Activated naive CD4-positive, alpha-beta T cell (primary cell): ENCODE measurements around the gene ZNF592.

Experiments used
- DNase-seq, 4 experiments: peaks; one replicate each; lab custom pipeline; 2025; lab: John Stamatoyannopoulos, UW

Gene ZNF592

GRCh38 chr15:84811151-84811550 lies 62.8 kb downstream of the ZNF592 start:
- no peak for DNase-seq

DNA sequence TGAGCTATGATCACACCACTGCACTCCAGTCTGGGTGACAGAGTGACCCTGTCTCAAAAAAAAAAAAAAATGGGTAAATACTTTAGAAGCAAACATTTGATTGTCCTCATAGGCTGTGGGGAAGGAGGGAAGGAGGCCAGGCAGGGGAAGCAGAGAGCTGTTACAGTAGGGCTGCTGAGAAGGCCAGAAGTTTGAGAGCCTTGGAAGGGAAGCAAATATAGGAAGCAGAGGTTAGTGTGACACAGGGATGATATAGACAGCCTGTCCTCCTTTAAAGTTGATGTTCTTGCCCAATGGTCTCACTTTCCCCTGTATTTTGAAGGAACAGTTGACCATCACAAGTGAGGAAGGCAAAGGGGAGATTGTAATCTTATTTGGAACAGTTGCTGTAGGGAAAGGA lies 63.4 kb downstream of the ZNF592 start:
- no peak for DNase-seq

DNA sequence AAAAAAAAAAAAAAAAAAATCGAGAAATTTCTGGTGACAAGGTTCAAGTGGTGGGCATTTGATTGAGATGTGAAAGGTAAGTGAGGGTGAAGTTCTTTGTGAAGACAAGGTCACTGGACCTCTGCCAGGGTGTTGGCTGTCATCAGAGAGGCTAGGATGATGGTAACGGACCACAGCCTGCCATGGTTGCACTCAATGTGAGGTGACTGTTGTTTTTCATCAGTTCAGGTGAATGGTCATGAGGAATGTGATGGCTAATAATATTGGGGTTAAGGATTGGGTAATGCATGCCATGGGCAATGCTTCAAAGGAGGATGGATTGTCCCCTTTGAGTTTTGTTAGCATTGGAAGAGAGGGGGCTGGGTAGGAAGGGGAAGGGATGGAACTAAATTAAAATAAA lies 64.5 kb downstream of the ZNF592 start:
- DNase-seq = no peak

- DNase-seq = no peak
Observed at GRCh38 chr15:84813435-84813834, 65.0 kb downstream of the ZNF592 start.

- no peak for DNase-seq
Observed at GRCh38 chr15:84813931-84814330, 65.5 kb downstream of the ZNF592 start.

DNA sequence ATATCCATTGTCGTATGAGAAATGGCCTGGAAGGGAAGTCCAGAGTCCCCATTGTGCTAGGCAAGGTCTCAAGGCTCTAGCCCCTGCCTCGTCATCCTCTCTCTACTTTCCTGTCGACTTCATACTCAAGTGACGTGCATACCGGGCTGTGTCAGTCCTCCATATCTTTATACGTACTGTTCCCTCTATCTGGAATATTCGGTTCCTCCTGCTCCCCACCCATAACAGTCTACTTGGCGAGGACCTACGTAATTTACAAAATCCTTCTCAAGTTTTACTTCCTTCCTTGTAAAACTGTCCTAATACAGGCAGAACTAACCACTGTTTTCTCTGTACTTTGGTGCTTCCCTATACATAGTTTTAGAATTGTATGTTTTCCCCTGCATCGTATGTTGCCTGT lies 66.5 kb downstream of the ZNF592 start:
- DNase-seq = no peak

- no peak for DNase-seq
Observed at GRCh38 chr15:84816694-84817465, 68.5 kb downstream of the ZNF592 start, which contains the start of gene ALPK3. TSS of gene ALPK3 (plus strand) at chr15:84817356. CDS start at chr15:84817453, 97 bp downstream.

DNA sequence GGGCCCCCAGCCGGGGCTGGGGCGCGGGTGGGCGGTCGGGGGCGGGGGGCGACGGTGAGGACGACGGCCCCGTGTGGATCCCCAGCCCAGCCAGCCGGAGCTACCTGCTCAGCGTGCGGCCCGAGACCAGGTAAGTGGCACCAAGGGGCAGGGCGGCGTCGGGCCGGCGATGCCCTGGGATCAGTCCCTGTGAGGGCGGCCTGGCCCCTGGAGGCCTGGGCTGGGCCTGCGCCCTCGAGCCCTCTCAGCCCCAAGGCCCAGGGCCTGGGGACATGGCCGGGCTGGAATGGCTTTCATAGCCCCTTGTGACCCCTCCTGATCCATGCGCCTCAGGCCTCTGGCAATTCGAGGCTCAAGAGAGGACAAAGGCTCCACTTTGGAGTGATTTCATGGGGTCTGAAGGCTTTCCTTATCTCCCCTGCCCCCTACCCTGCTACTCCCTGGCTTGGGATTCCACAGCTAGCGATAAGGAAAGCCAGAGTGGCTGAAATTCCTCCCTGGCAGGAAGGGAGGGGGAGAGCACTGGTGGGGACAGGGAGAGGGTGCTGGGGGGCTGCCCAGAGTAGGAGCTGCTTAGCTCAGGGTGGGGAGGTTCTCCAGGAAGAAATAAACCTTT lies 69.2 kb downstream of the ZNF592 start:
- DNase-seq = no peak

- DNase-seq = no peak
Observed at GRCh38 chr15:84818261-84819131, 70.1 kb downstream of the ZNF592 start.

DNA sequence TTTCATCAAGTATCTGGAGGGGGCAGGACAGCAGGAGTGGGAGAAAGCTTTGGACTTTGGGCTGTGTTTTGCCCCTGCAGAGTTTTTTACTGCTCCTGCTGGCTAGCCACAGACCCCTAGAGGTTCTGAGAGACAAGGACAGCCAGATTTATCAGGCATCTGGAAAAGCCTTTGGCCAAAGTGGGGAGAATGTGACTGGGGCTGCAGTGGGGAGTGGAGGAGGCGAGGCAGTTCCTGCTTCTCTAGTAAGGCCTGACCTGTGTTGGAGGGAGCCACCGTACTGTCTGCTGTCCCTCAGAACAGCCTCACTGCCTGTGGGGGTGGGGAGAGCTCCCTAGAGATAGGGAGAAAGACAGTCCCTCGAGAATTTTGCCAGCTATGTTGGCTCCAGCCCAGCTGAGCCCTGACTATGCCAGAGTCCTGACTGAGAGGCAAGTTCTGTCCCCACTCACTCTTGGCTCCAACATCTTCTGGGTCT lies 70.9 kb downstream of the ZNF592 start:
- no peak for DNase-seq

DNA sequence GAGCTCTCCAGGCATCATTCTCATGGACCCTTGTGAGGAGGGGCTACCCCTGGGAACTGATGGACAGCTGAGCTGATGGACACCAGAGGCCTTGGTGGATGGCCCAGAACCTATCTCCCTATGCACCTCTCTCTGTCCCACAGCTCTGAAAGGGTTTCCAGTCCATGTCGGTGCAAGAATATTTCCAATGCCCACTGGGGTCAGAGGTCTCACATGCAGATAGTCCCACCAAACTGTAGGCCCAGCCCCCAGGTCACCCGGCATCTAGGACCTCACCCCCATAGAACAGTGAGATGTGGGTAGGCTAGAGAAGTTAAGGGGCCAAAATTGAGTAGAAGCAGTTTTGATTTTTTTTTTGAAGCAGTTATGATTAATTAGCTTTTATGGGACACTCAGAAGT lies 71.4 kb downstream of the ZNF592 start:
- no peak for DNase-seq

- no peak for DNase-seq
Observed at GRCh38 chr15:84821501-84822021, 73.2 kb downstream of the ZNF592 start.

GRCh38 chr15:84822653-84823281 lies 74.4 kb downstream of the ZNF592 start:
- DNase-seq = no peak

DNA sequence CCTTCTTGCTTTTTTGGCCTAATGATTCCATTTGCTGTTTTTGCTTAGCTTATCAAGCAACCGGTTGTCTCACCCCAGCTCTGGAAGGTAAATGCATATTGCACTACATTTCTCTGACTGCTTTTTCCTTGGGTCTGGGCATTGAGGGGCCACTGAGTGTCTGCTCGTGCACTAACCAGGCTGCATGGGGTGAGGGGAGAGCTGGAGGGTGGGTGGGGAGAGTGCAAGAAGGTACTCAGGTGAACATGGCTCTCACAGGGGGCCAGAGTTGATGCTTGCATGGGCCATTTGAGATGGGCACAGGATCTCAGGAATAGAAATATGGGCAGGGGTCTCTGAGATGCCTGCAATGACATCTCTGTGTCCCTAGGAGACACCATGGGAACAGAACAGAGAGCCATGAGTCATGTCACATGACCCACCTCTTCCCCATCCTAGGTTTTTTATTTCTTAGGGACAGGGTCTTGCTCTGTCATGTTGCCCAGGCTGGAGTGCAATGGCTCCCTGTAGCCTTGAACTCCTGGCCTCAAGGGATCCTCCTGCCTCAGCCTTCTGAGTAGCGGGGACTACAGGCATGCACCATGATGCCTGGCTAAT lies 75.0 kb downstream of the ZNF592 start:
- no peak for DNase-seq

GRCh38 chr15:84824260-84825007 lies 76.0 kb downstream of the ZNF592 start:
- no peak for DNase-seq

GRCh38 chr15:84826369-84826823 lies 78.0 kb downstream of the ZNF592 start:
- DNase-seq = no peak

DNA sequence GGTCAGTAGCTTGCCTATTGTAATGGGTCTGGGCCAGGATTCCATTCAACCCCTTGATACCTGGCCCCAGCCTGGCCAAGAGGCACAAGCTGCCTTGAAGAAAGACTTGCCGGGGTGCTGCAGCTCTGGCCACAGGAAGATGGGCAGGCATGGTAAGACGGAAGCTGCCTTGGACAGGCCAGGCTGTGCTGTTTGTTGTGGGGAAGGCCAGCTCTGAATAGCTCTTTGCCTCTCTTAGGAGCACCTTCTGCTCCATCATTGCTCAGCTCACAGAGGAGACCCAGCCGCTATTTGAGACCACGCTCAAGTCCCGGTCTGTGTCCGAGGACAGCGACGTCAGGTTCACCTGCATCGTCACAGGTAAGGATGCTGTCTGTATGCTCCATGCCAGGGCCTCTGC lies 78.9 kb downstream of the ZNF592 start:
- no peak for DNase-seq

GRCh38 chr15:84828086-84828908 lies 79.9 kb downstream of the ZNF592 start:
- no peak for DNase-seq

DNA sequence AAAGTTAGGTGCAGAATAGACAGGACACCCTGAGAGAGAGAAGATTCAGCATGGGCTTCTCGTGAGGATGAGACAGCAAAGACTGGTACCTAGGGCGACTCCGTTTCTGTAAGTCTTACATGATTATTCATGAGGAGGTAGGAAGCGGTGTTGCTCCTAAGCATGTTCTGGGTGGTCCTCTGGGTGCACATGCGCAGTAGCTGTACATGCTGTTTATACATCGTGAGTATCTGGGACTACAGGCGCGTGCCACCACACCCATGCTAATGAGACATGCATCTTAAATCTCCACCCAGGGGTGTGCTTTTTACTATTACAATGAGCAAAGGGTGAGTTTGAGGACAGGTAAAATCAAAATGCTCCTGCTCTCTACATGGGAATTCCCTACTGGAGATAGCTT lies 81.0 kb downstream of the ZNF592 start:
- no peak for DNase-seq

DNA sequence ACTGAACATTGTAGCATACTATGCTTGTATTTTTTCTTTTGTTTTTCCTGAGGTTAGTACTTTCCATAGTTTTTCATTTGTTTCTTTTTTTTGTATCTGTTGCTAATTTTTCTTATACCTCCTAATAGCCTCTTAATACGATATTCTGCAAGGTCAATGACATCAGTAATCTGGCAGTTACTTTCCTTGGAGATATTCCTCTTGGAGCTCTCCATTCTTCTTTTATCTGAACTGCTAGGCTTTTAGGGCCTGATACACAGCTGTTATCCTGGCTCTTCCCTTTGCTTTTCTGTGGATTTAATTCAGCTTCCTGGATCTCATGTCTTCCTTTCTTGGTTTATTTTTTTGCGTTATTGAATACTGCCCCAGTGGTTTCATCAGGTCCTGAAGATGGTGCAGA lies 81.6 kb downstream of the ZNF592 start:
- no peak for DNase-seq
